MM.1S (cell line): Measurements from ENCODE around the gene PPAT.

Experiments used
- CTCF ChIP-seq: fragments of 300-600 bp; sonication (generic); IDR thresholded peaks from 2 replicates; pipeline ENCODE4 v1.5.1; 2016; ENCODE audit warnings: antibody characterized with exemption, low read length, mixed read lengths
- EZH2 ChIP-seq: fragments of 300-600 bp; sonication (generic); optimal IDR thresholded peaks from 2 replicates; pipeline ENCODE3; 2017; ENCODE audit warnings: low read depth, mild to moderate bottlenecking, antibody characterized with exemption, low read length, mixed read lengths
- EZH2phosphoT487 ChIP-seq: fragments of 300-600 bp; sonication (generic); IDR thresholded peaks from 2 replicates; pipeline ENCODE4 v1.6.1; 2018; ENCODE audit warnings: antibody characterized with exemption, low read length

DNA sequence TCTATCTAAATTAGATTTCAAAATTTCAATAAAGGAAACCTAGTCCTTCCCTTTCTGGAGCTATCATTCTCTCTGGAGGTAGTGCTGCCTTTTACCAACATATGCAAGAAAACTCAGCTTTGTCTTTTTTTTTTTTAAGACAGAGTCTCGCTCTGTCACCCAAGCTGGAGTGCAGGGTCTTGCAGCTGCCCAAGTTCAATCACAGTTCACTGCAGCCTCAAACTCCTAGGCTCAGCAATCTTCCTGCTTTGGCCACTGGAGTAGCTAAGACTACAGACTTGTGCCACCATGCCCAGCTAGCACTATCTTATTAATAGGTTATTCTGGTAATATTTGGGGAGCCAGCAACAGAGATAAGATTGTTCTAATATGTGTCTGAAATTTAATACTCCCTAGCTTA, 60.5 kb downstream of the PPAT start:
- TF ChIP-seq CTCF (no peak), EZH2 (no peak), EZH2phosphoT487 (no peak)
